ENCODE results near the gene EIPR1.
A peak's percentile ranks its signal among the peaks of the same experiment; 100 is the strongest.

EIPR1 gene

DNA sequence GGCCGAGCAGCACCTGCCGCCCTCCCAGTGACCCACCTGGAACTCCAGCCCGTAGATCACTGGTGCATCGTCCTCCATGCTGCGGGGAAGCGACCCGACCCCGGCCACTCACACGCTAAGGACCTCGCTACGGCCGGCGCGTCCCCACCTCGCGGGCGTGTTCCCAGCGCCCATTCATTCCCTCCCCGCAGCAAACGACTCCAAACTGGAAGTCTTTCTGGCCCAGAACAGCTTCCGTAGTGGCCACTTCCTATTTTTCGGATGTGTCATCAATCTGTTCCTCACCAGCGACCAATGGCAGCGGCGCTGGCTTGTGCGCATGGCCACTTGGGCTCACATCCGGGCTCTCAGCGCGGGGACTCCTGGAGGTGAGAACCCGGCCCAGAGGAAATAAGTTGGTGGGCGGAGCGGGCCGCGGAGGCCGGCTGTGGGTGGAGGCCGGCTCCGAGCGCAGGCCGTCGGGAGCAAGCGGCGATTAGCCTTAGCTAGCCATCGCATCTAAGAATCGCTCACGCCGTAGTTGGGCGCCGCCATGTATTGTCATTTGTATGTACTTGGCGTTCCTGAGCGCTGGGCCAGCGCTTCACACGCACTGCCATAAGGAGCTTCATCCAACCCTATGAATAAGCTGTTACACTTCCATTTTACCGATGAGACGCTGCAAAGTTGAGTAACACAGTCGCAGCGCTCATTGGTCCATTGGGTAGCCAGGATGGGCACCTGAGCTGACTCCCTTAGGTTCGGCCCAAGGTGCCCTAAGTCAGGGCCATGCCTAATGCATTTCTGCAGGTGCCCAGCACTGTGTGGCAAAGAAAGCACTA, at the start of gene EIPR1:
EIPR1 (minus strand) TSS at position 207 of the 821 bp plus-strand sequence; CDS start at position 78, 129 bp downstream.
- peak; percentile 92 for DNase-seq (ENCODE audit: low read depth)

DNA sequence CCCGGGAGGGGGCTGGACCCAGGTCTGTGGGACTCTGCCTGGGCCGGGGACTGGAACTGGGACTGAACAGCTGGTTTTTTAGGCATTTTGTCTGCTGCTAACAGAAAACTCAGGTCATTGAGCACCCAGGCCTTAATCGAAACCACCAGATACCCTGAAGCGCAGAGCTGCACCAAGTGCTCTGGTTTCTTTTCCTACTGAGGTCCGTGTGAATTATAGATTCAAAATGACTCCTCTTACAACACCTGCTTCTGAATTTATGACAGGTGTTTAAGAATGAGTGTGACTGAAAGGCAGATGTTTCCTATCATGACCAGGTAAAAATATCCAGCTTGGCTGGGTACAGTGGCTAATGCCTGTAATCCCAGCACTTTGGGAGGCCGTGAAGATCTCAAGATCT, 49.7 kb upstream of the EIPR1 start:
- no peak for DNase-seq (ENCODE audit: low read depth)

DNA sequence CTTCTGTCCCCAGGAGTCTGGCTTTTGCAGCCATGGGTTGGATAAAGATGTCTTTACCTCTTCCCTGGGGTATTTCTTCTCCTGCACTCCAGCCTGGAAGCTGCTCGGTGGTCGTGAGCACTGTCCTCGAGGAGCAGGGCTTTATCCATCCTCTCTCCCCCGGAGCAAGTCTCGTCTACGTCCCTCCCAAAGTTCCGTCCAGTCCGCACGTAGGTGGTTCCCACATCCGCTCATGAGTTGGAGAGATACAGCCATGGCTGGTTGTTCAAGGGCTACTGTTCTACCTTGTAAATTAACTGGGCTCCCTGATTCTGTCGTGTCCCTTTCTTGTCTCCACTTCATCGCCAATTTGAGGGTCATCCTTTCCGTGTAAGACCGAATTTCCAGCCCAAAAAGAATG, 49.0 kb upstream of the EIPR1 start:
- DNase-seq (ENCODE audit: low read depth) = no peak

DNA sequence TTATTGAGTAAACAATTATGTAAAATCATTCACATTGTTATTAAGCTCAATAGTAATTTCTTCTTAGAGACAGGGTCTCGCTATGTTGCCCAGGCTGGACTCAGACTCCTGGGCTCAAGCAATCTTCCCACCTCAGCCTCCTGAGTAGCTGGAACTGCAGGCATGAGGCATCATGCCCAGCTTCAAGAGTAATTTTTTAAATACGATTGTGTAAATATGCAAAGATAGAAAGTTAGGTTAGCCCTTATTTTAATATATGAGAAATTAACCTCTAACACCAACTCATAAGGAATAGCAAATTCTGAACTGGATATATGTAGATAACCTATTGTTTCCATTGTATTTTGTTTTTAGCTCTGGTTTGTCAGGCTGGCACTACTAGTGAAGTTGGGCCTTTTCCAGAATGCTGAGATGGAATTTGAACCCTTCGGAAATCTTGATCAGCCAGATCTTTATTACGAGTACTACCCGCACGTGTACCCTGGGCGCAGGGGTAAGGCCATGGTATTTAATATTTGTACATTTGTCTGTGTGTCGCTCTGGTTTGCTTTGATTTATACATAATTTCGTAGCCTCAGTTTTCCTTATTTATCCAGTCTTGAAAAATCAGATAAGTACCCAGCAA, 46.7 kb upstream of the EIPR1 start:
- DNase-seq (ENCODE audit: low read depth) = no peak

DNA sequence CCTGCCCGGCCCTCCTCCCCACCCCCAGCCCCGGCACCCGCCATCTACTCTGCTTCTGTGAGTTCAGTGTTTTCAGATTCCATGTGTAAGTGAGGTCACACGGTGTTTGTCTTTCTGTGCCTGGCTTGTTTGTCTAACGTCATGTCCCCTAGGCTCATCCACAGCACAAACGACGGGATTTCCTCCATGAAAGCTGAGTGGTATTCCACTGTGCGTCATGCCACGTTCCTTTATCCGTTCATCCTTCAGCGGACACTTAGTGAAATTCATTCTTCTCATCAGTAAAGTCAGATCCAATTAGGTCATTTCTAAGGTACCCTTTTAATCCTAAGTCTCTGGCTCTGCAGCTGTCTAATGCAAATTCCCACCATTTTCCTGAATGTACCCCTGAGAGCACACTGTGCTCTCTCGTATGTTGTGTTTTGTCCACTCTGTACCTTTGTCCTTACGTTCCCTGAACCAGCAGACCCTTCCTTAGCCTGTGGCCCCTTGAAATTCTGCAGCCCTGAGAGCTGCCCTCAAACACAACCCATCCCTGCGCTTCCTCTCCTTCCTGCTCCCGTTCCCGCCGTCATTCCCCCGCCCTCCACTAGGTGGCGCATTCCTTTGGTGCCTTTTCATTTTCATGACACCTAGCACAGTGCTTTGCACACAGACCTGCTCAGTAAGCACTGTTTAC, 46.0 kb upstream of the EIPR1 start:
- peak; percentile 47 for DNase-seq (ENCODE audit: low read depth)

DNA sequence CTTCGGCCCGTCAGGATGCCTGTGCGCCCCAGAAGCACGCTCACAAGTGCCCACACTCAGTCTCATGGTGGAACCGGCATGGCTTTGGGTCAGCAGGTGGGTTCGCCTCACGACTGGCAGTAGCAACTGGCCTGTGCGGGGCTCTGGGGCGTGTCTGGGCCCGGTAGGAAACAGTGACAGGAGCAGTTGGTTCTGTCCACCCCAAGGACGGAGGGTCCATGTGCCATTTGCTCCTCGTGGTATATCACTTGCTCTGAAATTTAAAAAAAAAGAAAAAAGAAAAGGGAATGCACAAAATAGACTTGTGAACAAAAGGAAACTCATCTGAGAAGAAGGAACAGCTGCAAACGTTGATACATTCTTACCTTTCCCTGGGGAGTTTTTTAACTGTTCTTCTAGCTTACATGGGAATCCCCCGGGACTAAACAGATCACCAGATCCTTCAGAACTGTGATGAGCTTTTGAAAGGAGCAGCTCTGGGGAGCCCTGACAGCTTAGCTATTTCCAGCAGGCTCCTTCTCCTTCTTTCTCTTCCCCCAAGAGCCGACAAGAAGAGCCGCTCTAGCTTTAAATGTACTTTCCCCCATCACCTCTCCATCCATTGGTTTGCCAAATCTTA, 44.7 kb upstream of the EIPR1 start:
- no peak for DNase-seq (ENCODE audit: low read depth)

DNA sequence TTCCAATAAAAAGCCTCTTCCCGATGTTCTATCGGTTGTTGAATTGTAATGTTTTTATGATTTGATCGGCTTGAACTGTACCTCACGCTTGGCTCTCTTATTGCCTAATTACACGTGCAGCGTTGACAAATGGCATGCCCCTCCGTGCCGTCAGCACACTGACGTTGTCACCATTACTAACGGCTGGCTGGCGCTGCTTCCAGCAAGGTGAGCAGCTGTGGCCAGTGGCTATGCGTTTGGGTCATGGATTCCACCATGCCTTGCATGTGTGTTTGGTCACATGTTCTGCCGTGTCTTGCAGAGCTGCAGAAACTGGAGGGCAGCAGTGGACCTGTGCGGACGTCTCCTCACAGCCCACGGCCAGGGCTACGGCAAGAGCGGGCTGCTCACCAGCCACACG, 44.0 kb upstream of the EIPR1 start:
- DNase-seq (ENCODE audit: low read depth) = no peak

DNA sequence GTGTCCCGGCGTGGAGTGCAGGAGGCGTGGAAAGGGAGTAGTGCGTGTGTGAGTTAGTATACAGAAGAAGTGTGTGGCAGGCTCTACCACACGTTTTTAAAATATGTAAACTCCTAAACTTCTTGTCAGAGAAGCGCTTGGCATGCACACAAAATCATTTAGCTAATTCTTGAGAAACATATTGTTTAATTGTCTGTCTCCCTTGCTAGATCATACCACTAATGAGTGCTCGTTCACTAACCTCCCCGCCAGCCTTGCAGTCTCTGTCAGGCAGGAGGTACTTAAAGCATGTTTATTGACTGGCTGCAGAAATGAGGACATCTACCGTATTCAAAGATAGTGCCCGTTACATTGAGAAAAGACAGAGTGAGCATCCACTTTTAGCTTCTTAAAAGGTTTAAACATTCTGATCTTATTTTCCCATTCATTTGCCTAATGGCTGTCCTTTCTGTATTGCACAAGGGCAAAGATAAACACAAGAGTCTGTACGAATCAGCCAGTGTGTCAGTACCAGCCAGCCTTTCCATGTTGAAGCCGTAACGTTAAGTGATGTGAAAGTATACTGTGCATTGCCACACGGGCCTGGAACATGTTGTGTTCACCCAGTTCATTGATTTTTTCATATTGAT, 43.3 kb upstream of the EIPR1 start:
- DNase-seq (ENCODE audit: low read depth) = no peak

DNA sequence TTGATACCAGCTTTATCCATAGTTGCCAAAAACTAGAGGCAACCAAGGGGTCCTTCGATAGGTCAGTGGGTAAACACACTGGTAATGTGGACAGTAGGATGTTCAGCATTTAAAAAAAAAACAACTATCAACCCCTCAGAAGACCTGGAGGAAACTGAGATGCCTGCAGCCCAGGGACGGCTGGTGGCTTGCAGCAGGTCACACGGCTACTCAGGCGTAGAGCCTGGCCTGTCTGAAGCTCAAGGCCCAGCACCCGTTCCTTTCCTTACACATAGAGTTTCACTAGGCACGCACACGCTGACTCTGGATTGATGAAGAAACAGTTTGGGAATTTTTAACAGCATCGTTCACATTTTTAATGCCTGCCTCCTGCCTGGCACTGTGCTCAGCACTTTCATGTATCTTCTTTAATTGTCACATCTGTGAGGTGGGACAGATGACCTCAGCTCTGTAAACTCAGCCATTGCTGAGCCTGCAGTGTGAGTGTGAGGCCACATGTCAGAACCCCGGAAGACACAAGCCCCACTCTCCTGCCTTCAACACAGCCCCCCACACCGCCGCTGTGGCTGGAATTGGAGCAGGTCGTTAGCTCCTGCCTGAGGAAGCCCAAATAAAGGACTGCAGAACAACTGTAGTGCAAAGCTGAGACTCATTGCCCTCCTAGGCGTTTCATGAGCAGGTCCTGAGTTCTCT, 42.6 kb upstream of the EIPR1 start:
- DNase-seq (ENCODE audit: low read depth) = no peak

DNA sequence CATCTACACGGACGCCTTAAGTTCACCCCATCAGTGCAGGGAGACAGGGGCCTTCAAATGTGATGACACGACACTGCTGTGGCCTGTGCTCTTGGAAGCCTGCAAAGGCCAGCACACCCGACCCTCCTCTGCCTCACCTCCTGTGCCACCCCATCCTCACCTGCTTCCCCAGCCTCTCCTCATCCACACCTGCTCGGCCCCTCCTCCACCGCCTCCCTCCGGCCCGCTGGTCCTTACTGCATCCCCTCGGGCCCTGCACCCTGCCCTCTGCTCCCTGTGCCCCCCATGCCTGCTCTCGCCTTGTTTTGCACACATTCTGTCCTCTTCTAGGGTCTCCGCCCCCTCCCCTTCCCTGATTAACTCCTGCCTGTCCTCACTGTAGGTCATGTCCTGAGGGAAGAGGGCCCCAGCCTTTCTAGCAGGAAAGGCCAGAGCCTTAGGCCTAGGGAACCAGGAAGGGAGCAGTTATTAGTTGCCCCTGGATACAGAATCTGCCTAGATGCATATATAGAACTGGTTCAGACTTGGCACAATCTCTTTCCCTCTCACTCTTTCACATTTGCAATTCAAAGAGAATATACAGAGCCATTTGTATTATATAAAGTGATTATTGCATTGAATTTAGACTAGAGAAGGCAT, 41.3 kb upstream of the EIPR1 start:
- no peak for DNase-seq (ENCODE audit: low read depth)

DNA sequence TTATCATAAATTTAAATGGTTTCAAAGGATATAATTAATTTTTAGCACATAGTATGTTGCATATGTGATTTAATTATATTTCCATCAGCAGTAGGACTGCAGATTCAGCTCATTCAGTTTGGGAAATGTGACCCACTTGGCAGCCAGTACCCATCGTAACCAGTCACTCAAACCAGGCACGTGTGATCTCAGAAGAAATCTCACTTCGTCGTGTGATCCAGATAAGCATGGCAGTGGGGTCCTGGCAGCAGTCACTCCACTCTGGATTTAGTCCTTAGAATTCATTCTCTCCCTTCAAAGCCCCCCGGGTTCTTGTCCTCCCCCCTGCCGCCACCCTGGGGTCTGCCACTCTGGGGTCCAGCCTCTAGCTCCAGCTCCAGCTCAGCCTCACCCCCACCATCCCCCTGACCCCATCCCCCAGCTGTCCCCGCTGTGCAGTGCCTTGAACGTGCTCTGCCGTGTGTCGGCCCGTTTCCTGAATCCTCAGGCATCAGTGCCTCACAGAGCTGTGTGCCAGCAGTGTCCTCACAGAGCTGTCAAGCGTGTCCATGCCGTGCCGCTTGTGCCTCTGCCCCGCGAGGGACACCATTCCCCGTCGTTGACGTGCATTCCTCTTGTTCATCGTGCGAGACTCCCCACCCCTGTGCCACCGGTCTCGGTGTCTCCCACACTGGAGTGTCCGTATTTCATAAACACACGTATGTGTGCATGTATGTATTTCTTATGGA, 36.7 kb upstream of the EIPR1 start:
- no peak for DNase-seq (ENCODE audit: low read depth)

DNA sequence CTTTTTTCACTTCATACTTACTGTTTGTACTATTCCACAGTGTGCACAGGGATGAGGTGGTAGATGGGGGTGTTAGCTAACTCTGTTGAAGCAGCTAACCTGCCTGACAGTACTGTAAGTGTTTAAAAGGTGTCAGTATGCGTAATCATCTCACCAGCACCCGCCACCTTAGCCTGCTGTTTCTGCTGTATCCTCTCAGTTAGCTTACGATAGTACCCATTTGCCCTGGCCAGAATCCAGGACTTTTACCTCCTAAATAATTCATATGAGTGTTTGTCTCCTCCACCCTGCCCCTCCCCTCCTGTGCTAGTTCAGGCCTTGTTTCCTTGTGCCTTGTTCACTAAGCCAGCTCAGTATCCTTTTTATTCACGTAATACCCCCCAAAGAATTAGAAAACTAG, 36.1 kb upstream of the EIPR1 start:
- DNase-seq (ENCODE audit: low read depth) = no peak

DNA sequence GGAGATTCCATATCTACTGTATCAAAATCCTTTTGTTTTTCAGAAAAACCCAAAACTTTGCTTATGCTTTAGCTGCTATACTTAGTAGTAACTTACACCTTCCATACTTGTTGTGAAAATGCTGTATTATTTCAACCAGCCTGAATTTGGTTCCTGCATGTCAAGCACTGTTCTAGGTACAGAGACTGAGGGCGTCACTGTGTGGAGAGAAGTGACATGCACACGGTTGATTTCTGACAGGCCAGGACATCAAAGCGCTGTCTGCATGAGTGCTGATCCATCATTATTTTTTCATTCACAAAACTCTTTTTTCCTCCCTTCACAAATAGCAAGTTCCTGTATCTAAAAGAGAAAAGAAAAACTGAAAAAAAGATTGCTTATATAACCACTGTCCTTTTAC, 33.5 kb upstream of the EIPR1 start:
- DNase-seq (ENCODE audit: low read depth) = no peak

DNA sequence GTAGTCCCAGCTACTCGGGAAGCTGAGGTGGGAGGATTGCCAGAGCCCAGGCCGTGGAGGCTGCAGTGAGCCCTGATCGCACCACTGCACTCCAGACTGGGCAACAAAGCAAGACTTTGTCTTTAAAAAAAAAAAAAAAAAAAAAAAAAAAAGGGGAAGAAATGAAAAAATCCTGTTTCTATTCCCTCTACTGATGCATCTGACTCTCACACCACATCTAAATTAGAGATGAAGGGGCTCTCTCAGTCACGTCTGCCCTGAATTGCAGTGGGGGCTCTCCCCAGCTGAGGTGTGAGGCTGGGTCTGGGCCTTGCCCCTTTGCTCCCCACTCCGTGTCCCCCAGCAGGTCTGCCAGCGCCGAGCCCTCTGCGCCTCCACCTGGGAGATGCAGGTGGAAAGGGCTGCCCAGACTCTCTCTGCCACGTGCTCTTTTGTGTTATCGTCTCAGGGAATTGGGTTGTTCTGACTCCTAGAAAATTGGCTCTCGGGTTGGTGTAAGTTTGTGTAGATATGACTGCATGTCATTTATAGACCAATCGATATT, 32.1 kb upstream of the EIPR1 start:
- no peak for DNase-seq (ENCODE audit: low read depth)

DNA sequence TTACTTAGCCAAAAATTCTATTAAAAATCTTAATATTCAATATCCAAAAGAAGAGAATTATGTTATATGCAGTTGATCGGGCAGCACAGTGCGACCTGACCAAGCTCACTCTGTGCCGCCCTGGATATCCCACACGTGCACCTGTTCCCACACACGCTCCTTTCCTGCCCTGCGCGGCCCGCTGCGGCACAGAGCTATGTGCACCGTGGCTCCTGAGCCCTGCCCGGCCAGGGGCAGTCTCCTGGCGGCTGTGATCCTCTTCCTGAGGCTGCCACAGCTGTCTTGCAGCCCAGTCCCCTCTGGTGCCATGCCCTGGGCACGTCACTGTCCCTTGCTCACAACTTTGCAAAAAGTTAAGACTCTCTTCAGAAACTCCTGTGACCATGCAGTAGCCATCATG, 31.2 kb upstream of the EIPR1 start:
- DNase-seq (ENCODE audit: low read depth) = no peak

DNA sequence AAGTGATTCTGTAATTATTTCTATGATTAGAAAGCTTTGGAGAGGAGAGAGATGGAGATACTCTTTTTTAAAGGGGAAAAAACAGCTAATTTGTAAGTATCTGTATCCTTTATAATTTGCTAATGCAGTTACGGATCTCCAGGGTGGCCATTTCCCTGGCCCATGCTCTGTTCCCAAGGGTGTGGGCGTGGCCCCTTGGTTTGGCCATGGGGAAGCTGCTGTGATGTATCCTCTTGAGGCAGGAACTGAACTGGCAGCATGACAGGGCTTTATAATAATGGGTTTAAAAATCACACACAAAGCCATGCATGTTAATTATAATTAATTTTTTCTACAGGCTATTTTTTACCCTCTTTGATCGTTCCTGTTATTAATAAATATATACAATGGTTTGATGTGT, 28.9 kb upstream of the EIPR1 start:
- no peak for DNase-seq (ENCODE audit: low read depth)

DNA sequence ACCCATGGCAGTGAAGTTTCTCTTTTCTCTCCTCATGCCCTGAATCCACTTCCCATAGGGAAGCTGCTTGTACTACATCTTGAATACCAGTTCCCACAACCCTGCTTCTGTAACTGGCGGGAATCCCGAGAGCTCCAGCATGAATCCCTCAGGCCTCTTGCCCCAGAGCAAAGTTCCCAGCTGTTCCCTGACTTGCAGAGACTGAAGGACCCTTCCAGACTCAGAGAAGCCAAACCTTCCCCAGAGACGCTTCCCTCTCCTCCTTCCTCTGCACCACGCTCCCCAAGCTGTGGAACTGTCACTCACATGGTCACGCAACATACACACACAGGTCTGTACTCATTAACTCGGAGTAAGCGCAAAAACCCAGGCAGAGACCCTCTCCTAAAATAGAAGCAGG, 28.3 kb upstream of the EIPR1 start:
- DNase-seq (ENCODE audit: low read depth) = no peak

DNA sequence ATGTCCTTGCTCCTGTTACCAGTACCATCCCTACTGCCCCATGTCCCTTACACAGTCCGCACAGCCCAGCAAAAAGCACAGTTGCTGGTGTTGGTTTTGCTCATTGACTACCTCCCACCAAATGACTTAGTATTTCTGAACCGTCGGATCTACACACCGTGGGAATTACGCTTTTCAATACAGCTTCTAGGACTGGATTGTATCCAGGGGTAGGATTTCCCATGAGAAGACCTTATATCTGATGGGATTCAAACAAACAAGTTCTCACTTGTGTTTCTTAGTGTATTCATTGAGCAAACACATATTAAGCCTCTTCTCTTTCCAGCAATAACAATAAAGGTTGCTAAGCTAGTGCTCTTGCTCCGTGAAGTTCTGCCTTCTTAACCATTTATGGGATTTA, 27.7 kb upstream of the EIPR1 start:
- DNase-seq (ENCODE audit: low read depth) = no peak

DNA sequence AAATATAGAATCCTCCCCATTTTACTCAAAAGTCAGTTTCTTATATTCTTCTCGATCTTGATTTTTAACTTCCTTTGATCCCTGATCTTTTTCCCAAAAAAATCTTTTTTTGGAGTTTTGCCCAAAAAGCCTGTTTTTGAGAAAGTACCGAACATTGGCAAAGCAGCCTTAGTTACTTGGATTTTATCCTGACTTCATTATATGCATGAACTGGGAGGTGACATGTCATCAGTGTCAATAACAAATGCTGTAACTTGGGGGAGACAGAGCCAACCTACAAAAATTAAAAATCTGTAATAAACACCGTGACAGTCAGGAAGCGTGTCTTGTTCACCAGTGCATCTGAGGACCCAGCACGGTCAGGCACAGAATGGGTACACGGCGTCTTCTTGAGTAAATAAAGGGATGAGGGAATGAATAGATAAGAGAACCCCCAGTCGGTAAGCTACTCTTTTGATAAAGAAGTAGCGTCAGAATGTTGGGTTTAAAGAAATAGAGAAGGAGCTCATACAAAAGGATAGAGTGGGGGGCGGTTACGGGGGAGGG, 26.8 kb upstream of the EIPR1 start:
- no peak for DNase-seq (ENCODE audit: low read depth)

Measured in stimulated activated CD4-positive, alpha-beta T cell treated with anti-CD3 and anti-CD28 coated beads, Interleukin-2, amount 100 ng/mL, for 4 hours (primary cell).